ENCODE data around the gene TTC39B.

The TTC39B gene

GRCh38 chr9:15180124-15180523, 126.9 kb downstream of the TTC39B start:
- no peak for DNase-seq (ENCODE audit: low read depth in 2 of 3, low spot score in 2 of 3)

- DNase-seq (ENCODE audit: low read depth in 2 of 3, low spot score in 2 of 3): no peak
Observed at GRCh38 chr9:15178631-15179030, 128.4 kb downstream of the TTC39B start.

GRCh38 chr9:15176836-15177235, 130.2 kb downstream of the TTC39B start:
- no peak for DNase-seq (ENCODE audit: low read depth in 2 of 3, low spot score in 2 of 3)

- DNase-seq (ENCODE audit: low read depth in 2 of 3, low spot score in 2 of 3): no peak
Observed at GRCh38 chr9:15163931-15164330, 143.1 kb downstream of the TTC39B start.

- no peak for DNase-seq (ENCODE audit: low read depth in 2 of 3, low spot score in 2 of 3)
Observed at GRCh38 chr9:15161753-15162152, 145.3 kb downstream of the TTC39B start.

- DNase-seq (ENCODE audit: low read depth in 2 of 3, low spot score in 2 of 3): no peak
Observed at GRCh38 chr9:15160673-15161072, 146.3 kb downstream of the TTC39B start.

GRCh38 chr9:15158064-15158463, 149.0 kb downstream of the TTC39B start:
- no peak for DNase-seq (ENCODE audit: low read depth in 2 of 3, low spot score in 2 of 3)

- DNase-seq (ENCODE audit: low read depth in 2 of 3, low spot score in 2 of 3): no peak
Observed at GRCh38 chr9:15157381-15157780, 149.6 kb downstream of the TTC39B start.

- no peak for DNase-seq (ENCODE audit: low read depth in 2 of 3, low spot score in 2 of 3)
Observed at GRCh38 chr9:15156241-15156640, 150.8 kb downstream of the TTC39B start.

GRCh38 chr9:15155826-15156225, 151.2 kb downstream of the TTC39B start:
- DNase-seq (ENCODE audit: low read depth in 2 of 3, low spot score in 2 of 3): no peak

- DNase-seq (ENCODE audit: low read depth in 2 of 3, low spot score in 2 of 3): no peak
Observed at GRCh38 chr9:15155323-15155722, 151.7 kb downstream of the TTC39B start.

GRCh38 chr9:15154677-15155076, 152.3 kb downstream of the TTC39B start:
- DNase-seq (ENCODE audit: low read depth in 2 of 3, low spot score in 2 of 3): no peak

GRCh38 chr9:15153961-15154360, 153.1 kb downstream of the TTC39B start:
- no peak for DNase-seq (ENCODE audit: low read depth in 2 of 3, low spot score in 2 of 3)

- no peak for DNase-seq (ENCODE audit: low read depth in 2 of 3, low spot score in 2 of 3)
Observed at GRCh38 chr9:15150939-15151338, 156.1 kb downstream of the TTC39B start.

GRCh38 chr9:15149450-15149849, 157.6 kb downstream of the TTC39B start:
- DNase-seq (ENCODE audit: low read depth in 2 of 3, low spot score in 2 of 3): no peak

GRCh38 chr9:15146268-15146700, 160.7 kb downstream of the TTC39B start:
- no peak for DNase-seq (ENCODE audit: low read depth in 2 of 3, low spot score in 2 of 3)

GRCh38 chr9:15144622-15145061, 162.4 kb downstream of the TTC39B start:
- no peak for DNase-seq (ENCODE audit: low read depth in 2 of 3, low spot score in 2 of 3)

GRCh38 chr9:15142878-15143534, 164.0 kb downstream of the TTC39B start:
- no peak for DNase-seq (ENCODE audit: low read depth in 2 of 3, low spot score in 2 of 3)

- DNase-seq (ENCODE audit: low read depth in 2 of 3, low spot score in 2 of 3): no peak
Observed at GRCh38 chr9:15140051-15140450, 167.0 kb downstream of the TTC39B start.

- DNase-seq (ENCODE audit: low read depth in 2 of 3, low spot score in 2 of 3): no peak
Observed at GRCh38 chr9:15139469-15139868, 167.5 kb downstream of the TTC39B start.

GRCh38 chr9:15138357-15138686, 168.7 kb downstream of the TTC39B start:
- DNase-seq (ENCODE audit: low read depth in 2 of 3, low spot score in 2 of 3): no peak

- DNase-seq (ENCODE audit: low read depth in 2 of 3, low spot score in 2 of 3): no peak
Observed at GRCh38 chr9:15137658-15138356, 169.2 kb downstream of the TTC39B start.

GRCh38 chr9:15137089-15137488, 169.9 kb downstream of the TTC39B start:
- no peak for DNase-seq (ENCODE audit: low read depth in 2 of 3, low spot score in 2 of 3)
